Astrocyte (in vitro differentiated cells and primary cell): ENCODE data around the gene TRPC5OS.

Source experiments
- EZH2 ChIP-seq: IDR thresholded peaks from 2 replicates; pipeline ENCODE4 v1.6.1; 2012; ENCODE audit warnings: mild to moderate bottlenecking, low read length, inconsistent platforms; ENCODE audit not compliant: insufficient read depth
- TF ChIP-seq, protein P1 (sequence below): IDR thresholded peaks from 2 replicates; pipeline ENCODE4 v1.5.1; 2011; ENCODE audit warnings: low read depth, mild to moderate bottlenecking, inconsistent platforms, low read length, moderate library complexity; ENCODE audit not compliant: insufficient read depth

DNA sequence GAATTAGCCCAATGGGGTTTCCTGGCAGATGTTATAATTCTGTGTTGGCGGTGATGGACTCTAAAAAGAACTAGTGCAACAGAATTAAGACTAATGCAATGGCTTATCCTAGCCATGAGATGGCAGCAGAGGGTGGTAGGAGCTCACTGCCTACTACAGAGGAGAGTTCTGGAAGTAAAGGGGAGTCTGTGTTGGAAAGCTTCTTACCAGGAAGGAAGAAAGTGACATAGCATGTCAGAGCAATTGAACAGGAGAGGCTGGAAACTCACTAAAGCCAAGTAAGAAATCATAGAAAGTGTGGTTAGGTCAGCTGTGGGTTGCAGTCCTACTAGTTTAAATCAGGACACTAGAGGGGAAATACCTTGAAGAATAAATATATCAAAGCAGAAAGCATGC lies 6.3 kb upstream of the TRPC5OS start:
- TF ChIP-seq, protein P1, sequence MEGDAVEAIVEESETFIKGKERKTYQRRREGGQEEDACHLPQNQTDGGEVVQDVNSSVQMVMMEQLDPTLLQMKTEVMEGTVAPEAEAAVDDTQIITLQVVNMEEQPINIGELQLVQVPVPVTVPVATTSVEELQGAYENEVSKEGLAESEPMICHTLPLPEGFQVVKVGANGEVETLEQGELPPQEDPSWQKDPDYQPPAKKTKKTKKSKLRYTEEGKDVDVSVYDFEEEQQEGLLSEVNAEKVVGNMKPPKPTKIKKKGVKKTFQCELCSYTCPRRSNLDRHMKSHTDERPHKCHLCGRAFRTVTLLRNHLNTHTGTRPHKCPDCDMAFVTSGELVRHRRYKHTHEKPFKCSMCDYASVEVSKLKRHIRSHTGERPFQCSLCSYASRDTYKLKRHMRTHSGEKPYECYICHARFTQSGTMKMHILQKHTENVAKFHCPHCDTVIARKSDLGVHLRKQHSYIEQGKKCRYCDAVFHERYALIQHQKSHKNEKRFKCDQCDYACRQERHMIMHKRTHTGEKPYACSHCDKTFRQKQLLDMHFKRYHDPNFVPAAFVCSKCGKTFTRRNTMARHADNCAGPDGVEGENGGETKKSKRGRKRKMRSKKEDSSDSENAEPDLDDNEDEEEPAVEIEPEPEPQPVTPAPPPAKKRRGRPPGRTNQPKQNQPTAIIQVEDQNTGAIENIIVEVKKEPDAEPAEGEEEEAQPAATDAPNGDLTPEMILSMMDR: peak; percentile 49
- no peak for TF ChIP-seq EZH2
